IPS DF 4.7 (cell line): ENCODE measurements around the gene HIBADH.

ENCODE experiments used
- DNase-seq: peaks from one replicate; pipeline ENCODE4 v3.0.0-alpha.2; 2013; ENCODE audit warnings: low spot score; ENCODE audit errors: extremely low read depth

The HIBADH gene

DNA sequence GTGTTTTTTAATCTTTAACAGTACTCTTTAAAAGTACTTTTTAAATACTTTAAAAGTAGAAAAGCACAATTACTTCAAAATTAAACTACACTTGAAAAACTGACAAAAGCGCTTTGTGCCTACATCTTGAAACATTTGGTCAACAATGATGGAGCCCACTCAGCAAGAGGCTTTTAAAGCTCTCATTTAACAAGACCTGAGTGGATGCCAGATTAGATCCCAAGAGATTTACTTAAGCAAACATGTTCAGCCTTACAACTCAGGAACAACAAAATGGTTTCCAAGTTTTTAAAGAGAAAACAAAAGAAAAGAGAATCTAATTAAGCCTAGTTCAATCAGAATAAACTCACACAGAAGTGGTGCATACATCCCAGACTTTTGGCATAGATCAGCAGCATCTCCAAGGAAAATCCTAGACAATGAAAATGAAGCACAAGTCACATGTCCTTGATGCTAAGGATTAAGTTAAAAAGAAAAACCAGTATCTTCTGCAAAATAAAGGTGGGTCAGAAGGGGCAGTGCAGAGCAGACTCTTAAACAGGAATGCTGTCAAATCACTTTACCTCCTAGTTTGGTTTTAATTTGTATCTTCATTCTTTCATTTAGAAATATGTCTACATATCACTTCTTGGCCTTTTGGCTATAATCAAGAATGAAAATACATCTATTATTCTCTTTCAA, 26.2 kb downstream of the HIBADH start:
- no peak for DNase-seq

DNA sequence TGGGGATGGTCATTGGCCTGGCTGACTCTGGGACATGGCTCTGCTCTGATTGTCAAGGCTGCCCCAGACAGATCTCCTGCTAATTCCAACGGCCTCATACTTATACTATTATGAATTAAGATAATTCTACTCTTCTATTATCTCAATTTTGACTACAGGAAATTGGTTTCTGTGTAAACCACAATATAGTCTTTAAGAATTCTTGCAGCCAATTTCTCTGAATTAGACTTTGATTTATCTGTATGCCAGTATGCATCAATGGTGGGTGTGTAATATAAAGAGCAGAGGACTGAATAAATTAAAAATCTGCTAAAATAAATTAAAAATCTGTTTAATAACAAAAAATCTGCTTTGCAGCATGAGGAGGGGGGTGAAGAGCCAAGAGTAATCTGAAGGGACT, 27.0 kb downstream of the HIBADH start:
- DNase-seq, result no peak

DNA sequence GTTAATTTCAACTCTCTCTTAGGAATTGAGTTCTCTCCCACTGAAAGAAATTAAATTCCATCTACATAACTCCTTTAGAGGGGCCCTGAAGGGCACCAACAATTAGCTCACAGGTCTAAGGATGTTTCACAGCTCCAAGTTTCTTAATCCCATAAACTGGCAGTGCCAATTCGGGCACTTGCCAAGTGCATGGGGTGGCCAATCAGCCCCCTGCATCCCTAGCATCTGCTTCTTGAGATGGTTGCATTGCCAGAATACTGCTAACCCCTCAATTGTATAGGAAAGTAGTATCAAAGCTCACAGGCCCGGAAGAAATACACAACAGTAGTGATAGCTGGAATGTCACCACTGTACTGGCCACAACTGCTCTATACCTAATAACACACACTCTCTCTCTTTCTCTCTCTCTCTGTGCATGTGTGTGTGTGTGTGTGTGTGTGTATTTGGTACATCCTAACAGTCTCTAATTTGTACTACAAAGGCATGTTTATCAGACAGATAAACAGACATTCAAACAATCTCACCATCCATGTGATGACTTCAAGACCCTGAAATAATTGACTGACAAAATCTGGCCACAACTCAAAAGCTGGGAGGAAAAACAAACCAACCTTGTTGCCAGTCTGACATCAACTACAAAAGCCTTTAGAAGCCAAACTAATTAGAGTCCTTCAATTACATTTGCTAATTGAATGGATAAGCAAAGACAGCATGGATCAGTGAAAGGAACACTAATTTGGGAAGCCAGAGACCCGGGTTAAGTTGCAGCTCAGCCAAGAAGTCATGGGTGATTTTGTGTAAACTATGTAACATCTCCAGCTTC, 27.8 kb downstream of the HIBADH start:
- DNase-seq, result no peak

DNA sequence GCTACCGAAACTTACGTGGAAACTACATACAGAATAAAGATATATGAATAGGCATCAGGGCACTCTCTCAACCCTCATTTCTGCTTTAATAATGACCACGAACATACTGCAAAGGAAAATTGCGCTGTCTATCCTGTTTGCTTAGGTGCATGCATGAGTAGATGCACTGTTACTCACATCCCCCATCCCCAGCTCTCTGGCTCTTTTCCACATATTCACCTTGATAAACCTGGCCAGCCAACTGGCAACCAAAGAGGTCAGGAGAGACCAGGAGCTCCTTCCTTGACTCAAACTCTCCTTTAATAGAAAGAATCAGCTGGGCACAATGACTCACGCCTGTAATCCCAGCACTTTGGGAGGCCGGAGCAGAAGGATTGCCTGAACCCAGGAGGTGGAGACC, 29.6 kb downstream of the HIBADH start:
- no peak for DNase-seq

DNA sequence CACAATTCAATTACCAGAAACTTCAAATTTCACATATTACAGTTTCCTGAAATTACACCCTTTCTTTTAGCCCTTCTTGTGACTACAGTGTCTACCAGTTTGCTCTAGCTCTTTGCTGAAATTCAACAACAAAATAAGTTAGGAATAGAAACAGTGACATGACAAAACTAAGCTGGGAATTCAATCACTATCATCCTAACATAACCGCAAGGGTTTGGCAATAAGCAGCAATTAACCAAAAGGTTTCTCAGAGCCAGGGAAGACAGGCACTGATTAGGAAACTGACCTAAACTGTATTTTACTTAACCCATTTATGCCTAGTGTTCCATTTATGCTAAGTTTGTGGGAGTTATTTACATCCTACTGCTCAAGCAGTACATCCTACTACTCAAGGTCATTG, 31.3 kb downstream of the HIBADH start:
- DNase-seq, result no peak

DNA sequence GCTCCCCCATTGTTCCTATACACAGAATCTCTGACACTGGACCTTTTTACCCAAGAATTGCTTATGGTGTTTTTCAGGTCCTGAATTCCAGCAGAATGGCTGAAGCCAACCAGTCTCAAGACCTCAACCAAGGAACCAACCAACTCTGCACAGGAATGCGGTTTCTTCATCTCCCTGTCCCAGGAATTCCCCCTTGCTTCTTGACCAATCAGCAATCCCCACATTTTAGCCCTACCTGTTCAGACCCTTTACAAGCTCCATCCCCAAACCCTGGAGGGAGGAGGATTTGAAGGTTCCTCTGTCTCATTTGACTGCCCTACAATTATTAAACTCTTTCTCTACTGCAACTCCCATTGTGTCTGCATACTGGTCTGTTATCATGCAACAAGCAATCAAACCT, 35.5 kb downstream of the HIBADH start:
- DNase-seq, result no peak

DNA sequence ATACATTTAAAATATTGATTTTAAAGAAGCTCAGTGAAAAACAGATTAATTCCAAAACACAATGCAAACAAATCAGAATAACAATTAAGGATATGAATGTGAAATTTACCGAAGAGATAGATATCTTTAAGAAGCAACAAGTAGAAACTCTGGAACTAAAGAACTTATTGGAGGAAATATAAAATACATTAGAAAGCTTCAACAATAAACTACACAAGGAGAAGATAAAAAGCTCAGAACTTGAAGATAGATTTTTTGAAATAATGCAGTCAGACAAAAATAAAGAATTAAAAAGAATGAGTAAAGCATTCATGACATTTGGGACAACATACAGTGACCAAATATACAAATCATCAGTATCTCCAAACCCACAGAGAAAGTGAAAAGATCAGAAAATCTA, 43.2 kb downstream of the HIBADH start:
- no peak for DNase-seq

DNA sequence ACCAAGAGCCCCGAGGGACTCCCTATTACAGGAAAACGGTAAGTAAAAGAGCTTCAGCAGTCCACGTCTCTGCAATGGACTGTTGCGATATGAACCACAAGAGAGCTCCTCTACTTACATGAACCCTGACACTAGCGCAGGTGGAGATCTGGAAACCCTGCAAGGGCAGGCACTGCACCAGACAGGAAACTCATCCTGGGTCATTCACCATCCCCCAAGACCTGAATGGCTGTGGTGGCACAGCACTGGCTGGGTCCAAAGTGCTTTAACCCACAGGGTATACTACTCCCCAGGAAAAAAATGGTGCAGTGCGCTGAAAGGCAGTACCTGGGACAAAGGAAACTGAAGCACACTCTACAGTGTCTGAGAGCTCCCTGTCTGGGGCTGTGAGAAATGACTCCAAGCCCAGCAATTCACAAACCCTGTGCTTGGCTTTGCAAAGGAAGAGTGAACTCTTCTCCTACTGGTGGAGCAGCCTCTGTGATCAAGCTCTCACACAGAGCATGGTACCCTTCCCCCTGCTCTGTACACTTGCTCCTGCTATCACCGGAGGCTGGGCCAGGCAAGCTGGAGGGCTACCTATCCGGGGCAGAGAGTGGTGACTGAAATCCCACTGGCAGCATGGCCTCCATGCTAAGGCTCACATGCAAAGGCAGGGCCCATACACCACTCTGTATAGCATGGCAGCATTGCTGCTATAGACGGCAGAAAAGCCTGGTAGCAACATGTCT, 44.9 kb downstream of the HIBADH start:
- DNase-seq, result no peak

DNA sequence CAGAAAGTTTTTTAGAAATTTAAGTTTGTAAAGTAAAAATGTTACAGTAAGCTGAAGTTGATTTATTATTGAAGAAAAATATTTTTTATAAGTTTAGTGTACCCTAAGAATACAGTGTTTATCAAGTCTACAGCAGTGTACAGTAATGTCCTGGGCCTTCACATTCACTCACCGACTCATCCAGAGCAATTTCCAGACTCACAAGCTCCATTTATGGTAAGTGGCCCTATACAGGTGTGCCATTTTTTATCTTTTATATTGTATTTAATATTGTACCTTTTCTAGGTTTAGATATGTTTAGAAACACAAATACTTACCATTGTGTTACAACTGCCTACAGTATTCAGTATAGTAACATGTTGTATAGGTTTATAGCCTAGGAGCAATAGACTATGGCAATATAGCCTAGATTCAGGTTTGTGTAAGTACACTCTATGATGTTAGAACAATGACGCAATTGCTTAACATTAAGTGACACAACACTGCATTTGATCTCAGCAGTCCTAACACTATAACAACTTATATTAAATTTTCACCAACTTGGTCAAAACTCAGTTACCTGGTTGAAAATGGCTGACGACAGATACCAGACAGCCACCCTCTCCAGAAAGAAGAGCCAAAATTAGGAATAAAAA, 45.7 kb downstream of the HIBADH start:
- no peak for DNase-seq

DNA sequence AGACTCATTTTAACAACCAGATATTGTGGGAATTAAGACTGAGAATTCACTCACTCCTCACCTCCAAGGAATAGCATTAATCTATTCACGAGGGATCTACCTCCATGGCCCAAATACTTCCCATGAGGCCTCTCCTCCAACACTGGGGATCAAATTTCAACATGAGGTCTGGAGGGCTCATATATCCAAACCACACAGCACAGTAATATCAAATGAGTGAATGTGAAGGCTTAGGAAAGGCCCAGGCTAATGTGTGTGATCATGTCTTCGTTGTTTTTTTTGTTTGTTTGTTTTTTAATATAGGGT, 46.5 kb downstream of the HIBADH start:
- no peak for DNase-seq

DNA sequence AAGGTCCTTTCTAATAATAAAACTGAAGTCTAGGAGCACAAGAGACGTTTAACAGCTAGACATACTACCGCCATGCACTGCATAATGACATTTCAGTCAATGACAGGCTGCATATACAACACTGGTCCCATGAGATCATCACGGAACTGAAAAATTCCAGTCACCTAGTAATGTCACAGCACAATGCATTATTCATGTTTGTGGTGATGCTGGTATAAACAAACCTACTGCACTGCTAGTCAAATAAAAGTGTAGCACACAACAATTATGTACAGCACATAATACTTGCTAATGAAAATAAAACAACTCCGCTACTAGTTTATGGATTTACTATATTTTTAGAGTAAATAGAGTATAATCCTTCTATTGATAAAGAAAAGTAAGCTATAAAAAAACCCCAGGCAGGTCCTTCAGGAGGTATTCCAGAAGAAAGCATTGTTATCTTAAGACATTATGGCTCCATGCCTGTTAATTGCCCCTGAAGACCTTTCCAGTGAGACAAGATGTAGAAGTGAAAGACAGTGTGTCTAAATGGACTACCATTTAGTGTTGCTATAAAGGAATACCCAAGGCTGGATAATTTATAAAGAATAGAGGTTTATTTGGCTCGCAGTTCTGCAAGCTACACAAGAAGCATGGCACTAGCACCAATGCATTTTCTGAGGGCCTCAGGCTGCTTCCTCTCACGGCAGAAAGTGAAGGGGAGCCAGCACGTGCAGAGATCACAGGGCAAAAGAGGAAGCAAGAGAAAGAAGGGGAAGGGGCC, 47.1 kb downstream of the HIBADH start:
- DNase-seq, result no peak

DNA sequence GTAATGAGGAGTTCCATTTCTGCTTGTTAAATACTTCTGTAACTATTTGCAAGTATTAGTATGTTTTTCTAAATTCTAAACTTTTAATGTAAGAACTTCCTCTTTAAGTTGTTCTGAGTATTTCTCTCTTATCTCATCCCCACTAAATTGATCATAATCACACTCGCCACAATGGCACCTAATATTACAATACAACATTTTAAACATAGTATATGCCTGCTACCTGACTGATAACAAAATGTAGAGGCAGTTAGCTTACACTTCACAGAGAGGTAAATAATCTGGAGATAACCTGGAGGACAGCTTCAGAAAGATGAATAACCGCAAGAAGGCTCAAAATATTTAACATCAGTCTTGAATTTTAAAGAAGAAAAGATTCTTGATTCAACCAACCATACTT, 48.6 kb downstream of the HIBADH start:
- no peak for DNase-seq

DNA sequence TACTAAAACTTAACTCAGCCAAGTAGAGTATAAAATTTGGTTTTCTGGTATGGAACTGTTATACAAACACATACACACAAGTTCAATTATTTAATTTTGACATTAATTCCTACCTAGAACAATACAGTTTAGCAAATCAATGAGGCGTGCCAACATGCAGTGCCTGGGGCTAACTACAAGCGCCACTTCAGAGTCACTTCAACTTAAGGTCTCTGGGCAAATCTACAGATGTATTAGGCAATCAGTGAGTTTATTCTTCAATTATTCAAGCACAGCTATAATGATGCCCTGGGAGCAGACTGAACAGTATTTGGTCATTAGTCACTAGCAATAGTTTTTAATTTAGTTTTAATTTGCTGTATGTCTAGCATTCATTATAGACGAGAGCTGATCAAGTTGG, 51.6 kb downstream of the HIBADH start:
- no peak for DNase-seq

DNA sequence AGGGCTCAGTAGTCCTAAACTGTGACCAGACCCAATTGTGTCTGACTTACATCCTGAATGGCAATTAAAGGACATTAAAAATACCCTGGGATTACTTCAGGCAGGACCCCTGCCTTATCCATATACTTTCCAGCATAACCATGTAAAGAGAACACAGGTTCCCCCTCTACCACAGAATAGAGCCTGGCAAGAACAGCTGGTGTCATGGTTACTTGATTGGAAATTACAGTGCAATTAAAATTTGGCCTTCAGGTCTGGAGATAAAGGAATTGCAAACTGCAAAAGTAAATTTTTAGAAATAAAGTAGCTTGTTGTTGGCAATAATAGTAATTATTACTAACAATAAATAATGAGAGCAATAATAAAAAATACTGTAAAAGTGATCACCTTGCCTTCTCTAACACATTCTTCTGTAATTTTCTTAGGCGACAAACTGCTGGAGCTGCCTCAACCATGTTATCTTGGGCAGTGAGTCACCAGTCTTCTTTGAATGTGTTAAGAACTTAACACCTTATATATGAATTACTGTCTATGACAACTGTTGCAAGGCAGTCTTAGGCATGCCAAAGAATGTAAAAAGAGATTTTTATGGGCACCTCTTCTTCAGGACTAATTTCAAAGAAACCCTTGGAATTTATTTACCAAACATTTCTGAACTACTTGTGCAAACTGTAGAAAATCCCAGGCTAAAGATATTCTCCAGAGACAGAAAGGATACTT, 53.7 kb downstream of the HIBADH start:
- no peak for DNase-seq

DNA sequence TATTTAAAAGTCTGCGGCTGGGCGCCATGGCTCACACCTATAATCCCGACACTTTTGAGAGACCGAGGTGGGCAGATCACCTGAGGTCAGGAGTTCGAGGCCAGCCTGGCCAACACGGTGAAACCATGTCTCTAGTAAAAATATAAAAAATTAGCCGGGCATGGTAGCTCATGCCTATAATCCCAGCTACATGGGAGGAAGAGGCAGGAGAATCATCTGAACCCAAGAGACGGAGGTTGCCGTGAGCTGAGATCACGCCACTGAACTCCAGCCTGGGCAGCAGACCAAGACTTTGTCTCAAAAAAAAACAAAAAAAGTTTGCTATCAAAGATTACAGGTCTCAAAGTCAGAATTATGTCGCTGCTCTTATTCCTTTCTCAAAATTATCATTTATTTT, 55.5 kb downstream of the HIBADH start:
- DNase-seq, result no peak

DNA sequence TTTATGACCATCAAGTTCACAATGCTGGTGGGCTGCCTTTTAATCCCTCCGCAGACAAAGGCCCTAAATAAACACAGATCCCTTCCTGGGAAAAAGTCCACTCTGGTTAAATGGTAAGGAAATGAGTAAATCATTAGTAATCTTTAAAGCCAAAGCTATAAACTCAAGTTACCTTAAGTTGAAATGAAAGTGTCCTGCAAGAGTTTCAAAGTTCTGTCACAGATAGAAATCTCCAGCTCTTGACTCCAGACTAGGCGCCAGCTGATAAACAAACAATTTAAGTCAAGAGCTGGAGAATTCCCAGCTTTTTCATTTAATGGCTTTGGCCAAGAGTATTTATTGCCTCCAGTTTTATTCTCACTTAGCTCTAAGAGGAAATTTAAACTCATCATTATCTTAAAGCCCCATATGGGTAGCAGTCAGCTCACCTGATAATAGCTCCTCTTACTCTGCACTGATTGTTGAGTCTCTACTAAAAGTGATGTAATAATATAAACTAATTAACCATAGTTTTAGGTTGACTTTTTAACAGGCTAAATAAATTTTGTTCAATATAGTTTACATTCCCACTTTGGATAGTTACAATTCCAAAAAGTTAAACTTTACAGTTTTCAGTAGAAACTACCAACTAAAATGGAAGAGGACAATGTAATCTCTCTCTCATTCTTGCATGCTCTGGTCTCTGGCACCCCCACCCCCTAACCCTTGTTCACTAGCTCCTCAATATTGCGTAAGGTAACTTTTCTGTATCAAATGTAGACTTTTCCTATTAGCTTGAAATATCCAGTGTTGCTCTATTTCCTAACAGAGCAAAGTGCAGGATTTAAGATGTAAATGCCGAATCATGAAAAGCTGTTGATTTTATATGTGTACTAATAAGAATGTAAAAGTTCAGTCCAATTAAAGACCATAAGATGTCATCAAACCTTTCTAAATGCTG, 56.1 kb downstream of the HIBADH start:
- no peak for DNase-seq

DNA sequence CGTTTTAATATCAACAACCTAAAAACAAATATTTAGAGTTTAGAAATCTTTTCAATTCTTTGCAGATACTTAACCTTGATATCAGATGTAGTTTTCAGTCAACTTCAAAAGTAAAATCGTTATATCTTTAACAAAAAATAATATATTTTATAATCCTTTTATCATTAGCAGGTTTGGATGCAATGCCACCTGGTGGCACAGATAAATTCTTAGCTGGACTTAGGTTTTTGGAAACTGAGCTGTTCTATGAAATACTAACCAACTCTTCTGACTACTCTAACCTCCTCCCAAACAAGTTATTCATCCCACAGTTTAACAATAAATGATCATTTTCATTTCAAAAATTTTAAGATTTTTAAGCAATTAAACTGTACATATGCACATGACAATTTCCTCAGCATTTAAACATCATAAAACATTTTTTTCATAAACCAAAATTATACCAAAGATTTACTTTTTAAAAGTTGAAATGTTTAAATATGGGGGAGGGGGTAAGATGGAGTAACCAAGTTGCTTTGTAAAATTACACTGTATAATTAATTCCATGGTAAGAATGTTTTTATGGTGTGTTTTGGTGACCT, 56.9 kb downstream of the HIBADH start:
- no peak for DNase-seq

DNA sequence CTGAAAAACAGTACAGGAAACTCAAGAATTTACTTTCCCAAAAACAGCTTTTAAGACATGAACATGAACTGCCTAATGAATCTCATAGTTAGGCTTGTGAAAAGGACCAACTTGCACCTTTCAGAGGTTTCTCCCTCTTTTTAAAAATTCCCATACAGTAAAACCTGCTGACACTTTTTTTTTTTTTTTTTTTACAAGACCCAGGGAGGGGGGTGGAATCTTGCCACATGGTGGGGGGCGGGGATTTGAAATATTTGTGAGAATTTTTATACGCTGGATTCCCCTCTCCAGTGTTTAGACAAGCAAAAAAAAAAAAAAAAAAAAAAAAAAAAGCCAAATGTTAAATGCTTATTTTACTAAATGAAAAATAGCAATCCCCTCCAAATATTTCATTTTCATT, 57.4 kb downstream of the HIBADH start:
- DNase-seq, result no peak

DNA sequence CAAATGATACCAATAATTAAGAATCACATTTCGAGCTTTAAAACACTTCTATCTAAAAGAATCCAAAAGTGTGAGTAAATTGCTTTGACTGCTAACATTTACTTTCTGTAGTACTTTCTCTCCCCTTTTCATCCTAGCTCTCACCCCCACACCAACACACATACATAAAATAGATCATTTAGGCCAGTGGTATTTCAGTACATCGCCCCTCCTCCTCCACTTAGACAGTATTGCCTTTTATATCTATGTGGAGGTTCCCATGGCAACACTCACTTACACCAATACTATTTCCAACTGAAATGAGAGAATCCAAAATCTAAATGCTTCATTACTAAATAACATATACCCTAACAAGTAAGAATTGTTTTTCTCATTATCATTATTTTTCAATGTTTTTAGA, 58.9 kb downstream of the HIBADH start:
- no peak for DNase-seq
